ENCODE results near the gene KIAA1217. TPM values are rescaled to one million over a fixed set of nuclear protein-coding genes. Genes with fewer than 3 reads are reported as not detected.

KIAA1217 gene
- polyA plus RNA-seq, 1 of the 3 experiments (the other 2 are of a cell fraction), result 7.2 TPM

DNA sequence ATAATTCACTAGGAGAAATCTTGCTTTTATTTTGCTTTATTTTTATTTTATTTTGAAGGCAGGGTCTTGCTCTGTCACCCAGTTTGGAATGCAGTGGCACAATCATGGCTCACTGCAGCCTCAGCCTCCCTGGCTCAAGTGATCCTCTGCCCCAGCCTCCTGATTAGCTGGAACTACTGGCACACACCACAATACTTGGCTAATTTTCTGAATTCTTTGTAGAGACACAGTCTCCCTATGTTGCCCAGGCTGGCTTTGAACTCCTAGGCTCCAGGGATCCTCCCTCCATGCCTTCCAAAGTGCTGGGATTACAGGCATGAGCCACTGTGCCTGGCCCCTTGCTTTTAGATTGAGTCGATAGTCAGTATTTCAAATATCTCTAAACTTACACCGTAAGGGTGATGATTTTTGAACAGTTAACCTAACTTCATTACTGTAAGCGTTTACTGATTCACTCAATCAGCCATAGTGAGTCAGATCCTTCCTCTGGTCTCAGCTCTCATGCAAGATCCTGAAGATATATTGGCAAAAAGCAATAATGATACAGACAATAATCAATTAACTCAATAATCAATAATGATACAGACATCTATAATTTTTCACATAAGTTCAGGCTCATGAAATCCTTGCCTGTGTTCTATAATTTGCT, 239.5 kb downstream of the KIAA1217 start:
- 44% methylated on average over 3 of the region's 3 CpGs for WGBS (ENCODE audit: low lambda C conversion rate)
- H4K20me1 ChIP-seq (ENCODE audit: insufficient read depth), result no peaks in the 10 kb centered on the region
- ChIA-PET CTCF (no interaction called here), POLR2A (no interaction called here)
- peak overlapping the region; percentile 71 to 84; a peak in 3 of 4 replicates for H3K27ac ChIP-seq (ENCODE audit: low read depth in 2 of 2, low read length in 1 of 2)
- H3F3A ChIP-seq (replicated peaks; ENCODE audit: insufficient read depth), result peaks cover 38% of the 10 kb centered on the region
- DNase-seq, result no peak
- H3K9me3 ChIP-seq, result no peaks in the 10 kb centered on the region
- no peaks in the 10 kb centered on the region for H3K27me3 ChIP-seq (ENCODE audit: insufficient read depth)
- peaks cover 15 to 37% of the 10 kb centered on the region in 2 experiments for H3K4me1 ChIP-seq (ENCODE audit: control insufficient read depth in 1 of 2, insufficient read depth in 2 of 2, low read depth in 1 of 2, low read length in 1 of 2)
- no peaks in the 10 kb centered on the region for H3K36me3 ChIP-seq (replicated peaks in 1 of 2; ENCODE audit: control insufficient read depth in 1 of 2, insufficient read depth in 2 of 2, low read length in 1 of 2)
- H3K79me2 ChIP-seq (ENCODE audit: insufficient read depth), result no peaks in the 10 kb centered on the region
- no peak overlapping the region for H3K4me3 ChIP-seq (ENCODE audit: low read depth in 2 of 2, low read length in 1 of 2)
- peak overlapping the region; percentile 79; the same call in 1 of the 2 replicates for H2AFZ ChIP-seq (ENCODE audit: low read depth)
- no peak overlapping the region; the same call in 1 of the 2 replicates for H3K9ac ChIP-seq
- peak; percentile 24; the same call in 1 of the 2 replicates for TF ChIP-seq FOSL2 (IDR thresholded peaks at IDR 0.05; ENCODE audit: borderline replicate concordance, low read depth)
- no peak for TF ChIP-seq YY1 (IDR thresholded peaks at IDR 0.05; ENCODE audit: low read depth)
- peak overlapping the region; percentile 63 for H3K4me2 ChIP-seq
- H3K9me2 ChIP-seq, result no peaks in the 10 kb centered on the region

DNA sequence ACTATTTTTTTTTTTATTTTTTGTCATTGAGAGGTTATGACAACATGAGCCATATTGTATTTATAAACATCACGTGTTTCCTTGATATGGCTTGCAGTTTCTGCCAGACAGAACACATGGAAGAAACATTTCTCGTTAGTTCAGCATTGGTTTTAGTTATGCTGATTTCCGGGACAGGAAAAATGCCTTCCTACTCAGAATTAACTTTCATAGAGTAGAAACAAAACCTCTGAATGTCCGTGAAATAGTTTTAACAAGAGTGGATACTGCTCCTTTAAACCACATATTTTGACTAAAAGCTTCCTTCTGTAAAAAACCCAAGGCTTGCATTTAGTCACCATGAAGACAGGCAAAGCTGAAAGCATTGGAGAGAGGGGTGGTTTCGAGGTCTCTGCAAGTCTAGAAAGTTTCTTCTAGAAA, 240.4 kb downstream of the KIAA1217 start:
- Histone ChIP-seq H3K4me1 (ENCODE audit: control insufficient read depth in 1 of 2, insufficient read depth in 2 of 2, low read depth in 1 of 2, low read length in 1 of 2) (peaks cover 23 to 41% of the 10 kb centered on the region in 2 experiments), H3K4me2 (peak overlapping the region; percentile 63), H3K9me3 (no peaks in the 10 kb centered on the region), H3K79me2 (ENCODE audit: insufficient read depth) (no peaks in the 10 kb centered on the region), H2AFZ (ENCODE audit: low read depth) (peak overlapping the region; percentile 79), H3K9me2 (no peaks in the 10 kb centered on the region), H3K9ac (peak overlapping the region; percentile 43; the same call in 1 of the 2 replicates), H3K27me3 (ENCODE audit: insufficient read depth) (no peaks in the 10 kb centered on the region), H3K27ac (ENCODE audit: low read depth in 2 of 2, low read length in 1 of 2) (peak overlapping the region; percentile 71 to 84; a peak in 3 of 4 replicates), H3F3A (replicated peaks; ENCODE audit: insufficient read depth) (peaks cover 32% of the 10 kb centered on the region), H3K36me3 (replicated peaks in 1 of 2; ENCODE audit: control insufficient read depth in 1 of 2, insufficient read depth in 2 of 2, low read length in 1 of 2) (no peaks in the 10 kb centered on the region), H4K20me1 (ENCODE audit: insufficient read depth) (no peaks in the 10 kb centered on the region), H3K4me3 (ENCODE audit: low read depth in 2 of 2, low read length in 1 of 2) (peak overlapping the region in 1 of 2 experiments; percentile 25; a peak in 2 of 4 replicates)
- ChIA-PET CTCF (no interaction called here), POLR2A (no interaction called here)
- TF ChIP-seq GABPA (IDR thresholded peaks at IDR 0.05; ENCODE audit: low read depth) (no peak), USF1 (IDR thresholded peaks at IDR 0.05; ENCODE audit: borderline replicate concordance, low read depth) (peak; percentile 52; the same call in 1 of the 2 replicates), SMC3 (IDR thresholded peaks at IDR 0.05; ENCODE audit: low read depth, low read length) (no peak), MAX (IDR thresholded peaks at IDR 0.05; ENCODE audit: low read depth) (peak; percentile 75), EP300 (IDR thresholded peaks at IDR 0.05; ENCODE audit: borderline replicate concordance in 1 of 2, low read depth in 1 of 2, low read length in 1 of 2) (no peak), EZH2phosphoT487 (IDR thresholded peaks at IDR 0.05; ENCODE audit: borderline replicate concordance, low read depth) (no peak), MXI1 (IDR thresholded peaks at IDR 0.05; ENCODE audit: low read depth, low read length) (peak; percentile 83), FOSL2 (IDR thresholded peaks at IDR 0.05; ENCODE audit: borderline replicate concordance, low read depth) (no peak), FOXM1 (IDR thresholded peaks at IDR 0.05; ENCODE audit: low read depth) (no peak), RCOR1 (IDR thresholded peaks at IDR 0.05; ENCODE audit: low read length) (no peak), TAF1 (IDR thresholded peaks at IDR 0.05; ENCODE audit: borderline replicate concordance, low read depth, low read length) (no peak), NRF1 (IDR thresholded peaks at IDR 0.05; ENCODE audit: low read depth, low read length) (no peak), JUND (IDR thresholded peaks at IDR 0.05) (no peak), MEF2A (IDR thresholded peaks at IDR 0.05; ENCODE audit: borderline replicate concordance, low read depth) (0 out of 2 replicates have a peak, but pooled peaks have one; percentile 9), NFIC (IDR thresholded peaks at IDR 0.05; ENCODE audit: borderline replicate concordance) (no peak), TCF12 (IDR thresholded peaks at IDR 0.05) (no peak)
- TF ChIP-seq, protein P1, sequence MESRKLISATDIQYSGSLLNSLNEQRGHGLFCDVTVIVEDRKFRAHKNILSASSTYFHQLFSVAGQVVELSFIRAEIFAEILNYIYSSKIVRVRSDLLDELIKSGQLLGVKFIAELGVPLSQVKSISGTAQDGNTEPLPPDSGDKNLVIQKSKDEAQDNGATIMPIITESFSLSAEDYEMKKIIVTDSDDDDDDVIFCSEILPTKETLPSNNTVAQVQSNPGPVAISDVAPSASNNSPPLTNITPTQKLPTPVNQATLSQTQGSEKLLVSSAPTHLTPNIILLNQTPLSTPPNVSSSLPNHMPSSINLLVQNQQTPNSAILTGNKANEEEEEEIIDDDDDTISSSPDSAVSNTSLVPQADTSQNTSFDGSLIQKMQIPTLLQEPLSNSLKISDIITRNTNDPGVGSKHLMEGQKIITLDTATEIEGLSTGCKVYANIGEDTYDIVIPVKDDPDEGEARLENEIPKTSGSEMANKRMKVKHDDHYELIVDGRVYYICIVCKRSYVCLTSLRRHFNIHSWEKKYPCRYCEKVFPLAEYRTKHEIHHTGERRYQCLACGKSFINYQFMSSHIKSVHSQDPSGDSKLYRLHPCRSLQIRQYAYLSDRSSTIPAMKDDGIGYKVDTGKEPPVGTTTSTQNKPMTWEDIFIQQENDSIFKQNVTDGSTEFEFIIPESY (IDR thresholded peaks at IDR 0.05; ENCODE audit: borderline replicate concordance, low read depth), result no peak
- TF ChIP-seq, protein P2, sequence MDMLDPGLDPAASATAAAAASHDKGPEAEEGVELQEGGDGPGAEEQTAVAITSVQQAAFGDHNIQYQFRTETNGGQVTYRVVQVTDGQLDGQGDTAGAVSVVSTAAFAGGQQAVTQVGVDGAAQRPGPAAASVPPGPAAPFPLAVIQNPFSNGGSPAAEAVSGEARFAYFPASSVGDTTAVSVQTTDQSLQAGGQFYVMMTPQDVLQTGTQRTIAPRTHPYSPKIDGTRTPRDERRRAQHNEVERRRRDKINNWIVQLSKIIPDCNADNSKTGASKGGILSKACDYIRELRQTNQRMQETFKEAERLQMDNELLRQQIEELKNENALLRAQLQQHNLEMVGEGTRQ (IDR thresholded peaks at IDR 0.05; ENCODE audit: borderline replicate concordance, low read depth, low read length), result no peak
- TF ChIP-seq, protein P3, sequence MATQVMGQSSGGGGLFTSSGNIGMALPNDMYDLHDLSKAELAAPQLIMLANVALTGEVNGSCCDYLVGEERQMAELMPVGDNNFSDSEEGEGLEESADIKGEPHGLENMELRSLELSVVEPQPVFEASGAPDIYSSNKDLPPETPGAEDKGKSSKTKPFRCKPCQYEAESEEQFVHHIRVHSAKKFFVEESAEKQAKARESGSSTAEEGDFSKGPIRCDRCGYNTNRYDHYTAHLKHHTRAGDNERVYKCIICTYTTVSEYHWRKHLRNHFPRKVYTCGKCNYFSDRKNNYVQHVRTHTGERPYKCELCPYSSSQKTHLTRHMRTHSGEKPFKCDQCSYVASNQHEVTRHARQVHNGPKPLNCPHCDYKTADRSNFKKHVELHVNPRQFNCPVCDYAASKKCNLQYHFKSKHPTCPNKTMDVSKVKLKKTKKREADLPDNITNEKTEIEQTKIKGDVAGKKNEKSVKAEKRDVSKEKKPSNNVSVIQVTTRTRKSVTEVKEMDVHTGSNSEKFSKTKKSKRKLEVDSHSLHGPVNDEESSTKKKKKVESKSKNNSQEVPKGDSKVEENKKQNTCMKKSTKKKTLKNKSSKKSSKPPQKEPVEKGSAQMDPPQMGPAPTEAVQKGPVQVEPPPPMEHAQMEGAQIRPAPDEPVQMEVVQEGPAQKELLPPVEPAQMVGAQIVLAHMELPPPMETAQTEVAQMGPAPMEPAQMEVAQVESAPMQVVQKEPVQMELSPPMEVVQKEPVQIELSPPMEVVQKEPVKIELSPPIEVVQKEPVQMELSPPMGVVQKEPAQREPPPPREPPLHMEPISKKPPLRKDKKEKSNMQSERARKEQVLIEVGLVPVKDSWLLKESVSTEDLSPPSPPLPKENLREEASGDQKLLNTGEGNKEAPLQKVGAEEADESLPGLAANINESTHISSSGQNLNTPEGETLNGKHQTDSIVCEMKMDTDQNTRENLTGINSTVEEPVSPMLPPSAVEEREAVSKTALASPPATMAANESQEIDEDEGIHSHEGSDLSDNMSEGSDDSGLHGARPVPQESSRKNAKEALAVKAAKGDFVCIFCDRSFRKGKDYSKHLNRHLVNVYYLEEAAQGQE (IDR thresholded peaks at IDR 0.05; ENCODE audit: low read depth, low read length), result no peak
- WGBS (ENCODE audit: low lambda C conversion rate), result 16% methylated on average over 5 of the region's 5 CpGs
- DNase-seq, result no peak
